GM12892 (cell line): Measurements from ENCODE around the gene RTL3.

Experiments used
- POLR2A ChIP-seq: IDR thresholded peaks from 2 replicates; pipeline ENCODE4 v1.6.1; 2011; ENCODE audit warnings: low read depth, low read length, control low read depth
- POLR2AphosphoS5 ChIP-seq: IDR thresholded peaks from 2 replicates; pipeline ENCODE4 v1.6.1; 2011; ENCODE audit warnings: low read depth, low read length, control low read depth
- TAF1 ChIP-seq: IDR thresholded peaks from 2 replicates; pipeline ENCODE4 v1.6.1; 2011; ENCODE audit warnings: low read depth, mild to moderate bottlenecking, control low read depth, low read length, borderline replicate concordance

- TF ChIP-seq POLR2A = no peak
- no peak for TF ChIP-seq POLR2AphosphoS5
- TF ChIP-seq TAF1 = no peak
These were observed 16.0 kb downstream of the RTL3 start for GRCh38 chrX:78643096-78643495.
